Measurements from ENCODE around the gene FAM200B.
"Not testable (repeated sequence)": the region's sequence is repeated elsewhere in the genome, so short reads cannot be mapped to it uniquely, and the experiment has no call there.

Gene FAM200B

GRCh38 chr4:15696866-15697265 is 15.2 kb downstream of the FAM200B start:
- no peak for DNase-seq

GRCh38 chr4:15702941-15703403 is 21.3 kb downstream of the FAM200B start, which contains the start of gene BST1:
Gene BST1 (plus strand): TSS chr4:15703065. CDS start chr4:15703145, 80 bp downstream.
- no peak for DNase-seq

GRCh38 chr4:15703439-15703838 is 21.8 kb downstream of the FAM200B start:
- DNase-seq: no peak

- DNase-seq: no peak
These were observed 22.5 kb downstream of the FAM200B start for GRCh38 chr4:15704129-15704528.

GRCh38 chr4:15706646-15707362 is 25.2 kb downstream of the FAM200B start:
- no peak for DNase-seq

DNA sequence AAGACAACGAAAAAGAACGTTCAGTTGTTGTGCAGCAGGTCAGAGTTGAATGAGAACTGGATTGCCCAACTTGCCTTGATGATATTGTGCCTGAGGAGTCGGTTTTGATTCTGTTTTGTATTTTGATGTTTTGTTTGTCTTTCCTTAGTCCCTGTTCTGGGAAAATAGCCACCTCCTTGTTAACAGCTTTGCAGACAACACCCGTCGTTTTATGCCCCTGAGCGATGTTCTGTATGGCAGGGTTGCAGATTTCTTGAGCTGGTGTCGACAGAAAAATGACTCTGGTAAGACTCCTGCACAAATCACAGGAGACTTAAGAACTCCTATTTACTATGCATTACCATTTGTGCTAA is 25.7 kb downstream of the FAM200B start:
- no peak for DNase-seq

- no peak for DNase-seq
These were observed 30.1 kb downstream of the FAM200B start for GRCh38 chr4:15711762-15712161.

DNA sequence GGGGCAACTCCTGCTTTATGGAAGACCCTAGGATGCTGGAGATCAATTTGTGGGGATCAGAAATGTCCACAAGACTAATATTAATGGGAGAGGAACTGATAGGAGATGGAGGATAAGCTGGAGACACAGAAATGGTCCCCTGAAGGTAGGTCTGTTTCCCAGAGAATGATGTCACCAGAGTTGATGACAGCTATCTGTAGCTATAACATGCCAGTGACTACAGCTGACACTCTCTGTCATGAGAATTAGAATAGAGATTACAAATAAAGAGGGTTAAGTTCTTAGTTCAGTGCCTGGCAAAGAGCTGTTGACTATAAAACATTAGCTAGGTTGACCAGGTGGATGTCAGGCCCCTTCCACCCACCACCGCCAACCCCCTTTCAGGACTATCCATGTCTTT is 30.6 kb downstream of the FAM200B start:
- DNase-seq: no peak

DNA sequence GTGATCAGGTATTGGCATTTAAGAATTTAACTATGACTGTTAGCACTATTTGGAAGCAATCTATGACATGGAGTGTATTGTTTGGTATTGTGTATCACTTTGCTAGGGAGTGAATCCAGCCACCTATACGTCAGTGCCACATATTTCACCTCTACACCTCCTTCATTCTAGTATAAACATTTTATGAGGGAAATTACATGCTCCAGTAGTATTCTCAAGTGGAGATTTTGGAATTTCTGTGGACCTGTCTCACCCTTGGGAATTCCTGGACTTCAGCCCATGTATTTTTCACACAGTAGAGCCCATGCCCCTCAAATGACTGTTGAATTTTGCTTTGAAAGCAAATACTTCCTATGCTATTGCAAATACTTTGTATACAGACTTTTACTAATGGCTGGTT is 32.5 kb downstream of the FAM200B start:
- DNase-seq: no peak

- no peak for DNase-seq
These were observed 33.2 kb downstream of the FAM200B start for GRCh38 chr4:15714646-15715435.

GRCh38 chr4:15716115-15716514 is 34.5 kb downstream of the FAM200B start:
- no peak for DNase-seq

DNA sequence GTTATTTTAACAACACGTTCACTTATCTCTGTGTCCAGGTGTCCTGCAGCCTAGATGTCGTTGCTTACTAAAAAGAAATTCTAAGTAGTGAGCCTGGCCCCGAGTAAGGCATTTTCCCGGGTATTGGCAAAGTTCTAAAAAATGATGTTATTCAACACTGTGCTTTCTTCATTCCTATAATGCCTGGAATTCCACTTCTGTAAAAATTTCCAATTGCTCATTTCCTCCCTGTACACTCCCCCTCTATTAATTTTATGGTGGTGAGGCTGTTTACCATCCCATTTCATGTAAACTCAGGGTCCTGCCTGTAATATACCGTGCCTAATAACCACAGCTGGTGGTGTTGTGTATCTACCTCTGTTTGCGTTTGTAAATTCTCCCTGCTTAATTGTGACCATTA is 35.5 kb downstream of the FAM200B start:
- DNase-seq: no peak

DNA sequence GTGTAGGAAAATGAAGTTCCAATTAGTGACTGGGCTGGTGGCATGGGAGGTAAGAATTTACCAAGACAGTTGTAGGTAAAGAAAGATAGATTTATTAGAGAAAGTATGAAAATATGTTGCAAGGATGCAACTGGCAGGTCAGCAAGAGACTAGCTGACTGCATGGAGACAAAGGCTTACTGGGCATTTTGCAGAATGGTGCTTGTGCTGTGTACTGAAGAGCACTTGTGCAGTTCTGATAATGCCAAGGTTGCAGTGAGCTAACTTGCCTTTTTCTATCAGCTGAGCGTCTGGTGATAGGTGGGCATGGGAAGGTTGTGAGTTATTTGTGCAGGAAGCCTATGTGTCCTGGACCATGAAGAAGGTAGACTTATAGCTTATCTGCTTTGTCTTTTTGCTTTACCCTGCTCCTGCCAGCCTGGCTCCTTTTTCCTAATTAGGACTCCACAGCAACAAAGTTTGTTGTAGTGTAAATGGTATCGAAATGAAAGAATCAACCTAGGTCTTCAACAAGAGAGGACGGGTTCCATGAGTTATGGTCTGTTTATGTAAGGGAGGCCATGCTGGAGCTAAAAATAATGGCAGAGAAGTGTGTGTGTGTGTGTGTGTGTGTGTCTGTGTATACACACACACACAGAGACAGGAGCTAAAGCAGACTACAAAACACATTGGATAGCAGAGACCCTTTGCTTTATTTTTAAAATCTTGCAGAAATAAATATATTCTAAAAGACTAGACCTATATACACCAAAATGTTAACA is 36.2 kb downstream of the FAM200B start:
- no peak for DNase-seq

DNA sequence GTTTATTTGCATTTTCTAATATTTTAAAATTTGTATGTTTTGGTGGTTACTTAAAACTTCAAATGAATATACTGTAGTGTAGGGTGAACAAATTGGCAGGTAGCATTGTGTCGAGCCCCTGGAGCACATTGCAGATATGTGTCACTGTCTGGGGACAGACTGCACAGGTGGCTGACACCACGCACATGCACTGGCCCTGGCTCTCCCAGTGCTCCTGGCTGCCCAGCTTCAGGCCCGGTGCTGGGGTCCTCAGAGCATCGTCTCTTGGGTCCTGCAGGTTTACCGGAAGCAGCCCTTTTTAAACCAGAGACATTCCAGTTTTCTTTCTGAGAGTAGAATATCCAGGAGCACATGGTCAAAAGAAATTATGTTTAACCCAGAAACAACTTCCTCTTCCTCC is 36.8 kb downstream of the FAM200B start:
- DNase-seq: no peak

DNA sequence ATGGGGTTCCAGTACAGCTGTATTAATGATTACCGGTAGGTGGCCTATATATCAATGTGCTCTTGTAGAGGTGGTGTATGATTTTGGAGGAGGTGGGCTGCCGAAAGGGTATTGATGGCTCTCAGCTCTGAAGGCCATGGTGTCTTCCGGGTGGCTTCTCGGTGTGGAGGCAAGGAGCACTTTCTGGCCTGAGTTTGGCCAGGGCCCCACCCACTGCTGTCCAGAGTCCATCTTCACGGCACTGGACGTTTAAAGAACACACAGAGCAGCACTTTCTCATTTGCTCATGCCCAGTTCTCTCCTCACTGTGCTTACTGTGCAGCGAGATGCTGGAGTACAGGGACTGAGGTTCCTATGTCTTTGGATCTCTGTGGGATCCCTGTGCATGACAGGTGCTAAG is 37.3 kb downstream of the FAM200B start:
- no peak for DNase-seq

DNA sequence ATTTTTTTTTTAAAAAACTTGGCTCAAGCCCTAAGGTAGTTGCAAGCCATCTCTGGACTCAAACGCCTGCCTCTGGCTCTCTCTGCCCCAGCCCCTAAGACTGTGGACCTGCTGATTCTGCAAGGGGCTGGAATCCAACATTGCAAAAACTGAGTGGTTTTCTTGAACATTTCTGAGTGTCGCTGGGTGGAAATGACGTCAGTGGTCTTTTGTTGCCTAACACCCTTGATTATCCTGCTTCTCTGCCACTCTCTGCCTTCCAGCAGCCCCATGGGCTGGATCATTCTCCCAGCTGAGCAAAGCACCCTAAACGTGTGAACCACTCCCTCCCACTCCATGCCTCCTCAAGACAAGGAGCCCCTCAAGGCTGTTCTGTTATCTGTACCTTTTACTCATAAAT is 37.9 kb downstream of the FAM200B start:
- no peak for DNase-seq

GRCh38 chr4:15720851-15721250 is 39.2 kb downstream of the FAM200B start:
- no peak for DNase-seq

DNA sequence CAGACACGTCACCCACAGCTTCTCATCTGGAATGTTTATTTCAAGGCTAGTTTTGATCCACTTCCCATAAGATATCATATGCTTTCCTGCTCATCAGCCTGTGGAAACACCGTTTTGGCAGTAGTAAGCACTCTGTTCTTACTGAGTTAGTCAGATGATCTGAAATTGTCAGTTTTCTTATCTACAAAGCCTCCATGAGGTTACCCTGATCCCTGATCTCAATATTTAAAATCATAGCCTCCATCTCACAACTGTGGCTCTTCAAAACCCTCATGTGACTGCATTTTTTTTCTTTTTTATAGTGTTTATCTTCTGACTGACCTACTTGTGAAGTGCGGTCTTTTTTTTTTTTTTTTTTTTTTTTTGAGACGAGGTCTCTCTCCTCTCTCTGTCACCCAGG is 44.0 kb downstream of the FAM200B start:
- DNase-seq: no peak

- DNase-seq: no peak
These were observed 48.4 kb downstream of the FAM200B start for GRCh38 chr4:15729910-15730533.

- not testable (repeated sequence) for DNase-seq
These were observed 51.4 kb downstream of the FAM200B start for GRCh38 chr4:15733061-15733460.

DNA sequence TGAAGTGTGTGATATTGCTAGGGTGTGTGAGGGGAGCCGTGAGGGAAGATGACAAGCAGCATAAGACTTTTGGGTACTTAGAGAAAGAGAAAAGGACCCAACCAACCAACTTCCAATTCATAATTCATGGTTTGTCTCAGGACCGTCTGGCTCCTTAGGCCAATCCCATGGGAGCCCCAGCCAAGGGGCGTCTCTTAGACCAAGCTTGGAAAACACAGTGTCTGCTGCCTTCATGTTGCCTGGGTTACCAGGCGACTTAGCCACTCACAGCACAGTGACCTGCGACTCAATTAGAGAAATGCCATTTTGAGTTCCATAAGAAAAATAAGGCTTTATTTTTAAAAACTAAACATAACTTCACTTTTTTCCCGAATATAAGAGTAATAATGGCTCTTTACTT is 53.9 kb downstream of the FAM200B start:
- no peak for DNase-seq

GRCh38 chr4:15736514-15737050 is 55.0 kb downstream of the FAM200B start:
- no peak for DNase-seq

- no peak for DNase-seq
These were observed 55.6 kb downstream of the FAM200B start for GRCh38 chr4:15737255-15737654.

Data from DMS79 (cell line).